SK-N-DZ (cell line): Measurements from ENCODE around the gene TDRD15. TPM values are rescaled to one million over a fixed set of nuclear protein-coding genes. Genes with fewer than 3 reads are reported as not detected.
"Not testable (repeated sequence)": the region's sequence is repeated elsewhere in the genome, so short reads cannot be mapped to it uniquely, and the experiment has no call there.

Experiments used
- DNase-seq: peaks from one replicate; pipeline ENCODE4 v3.0.0-alpha.2; 2015; ENCODE audit warnings: low spot score
- polyA plus RNA-seq, 2 experiments: library from polyadenylated mRNA; depleted of rRNA; stranded (reverse); fragments of >200 nt; gene quantifications; 2 replicates each; pipeline ENCODE4 v1.2.3, GENCODE V29; 2014

The TDRD15 gene
- polyA plus RNA-seq (2014; cell fraction: cytosol; rRNA removed) = not detected in 2 replicates
- polyA plus RNA-seq (2014; cell fraction: nucleus; rRNA removed) = not detected in 2 replicates

GRCh38 chr2:21123473-21124393, at the start of gene TDRD15:
Gene TDRD15 (plus strand): TSS chr2:21123968. CDS start chr2:21137468, 13,500 bp downstream.
- DNase-seq = no peak

GRCh38 chr2:21078296-21078695, 45.5 kb upstream of the TDRD15 start:
- no peak for DNase-seq

- DNase-seq = no peak
Measured at GRCh38 chr2:21083482-21083881, 40.3 kb upstream of the TDRD15 start.

GRCh38 chr2:21084401-21084800, 39.4 kb upstream of the TDRD15 start:
- no peak for DNase-seq

- no peak for DNase-seq
Measured at GRCh38 chr2:21092308-21092869, 31.4 kb upstream of the TDRD15 start.

- no peak for DNase-seq
Measured at GRCh38 chr2:21095178-21095577, 28.6 kb upstream of the TDRD15 start.

- no peak for DNase-seq
Measured at GRCh38 chr2:21095714-21096113, 28.1 kb upstream of the TDRD15 start.

GRCh38 chr2:21096458-21096857, 27.3 kb upstream of the TDRD15 start:
- no peak for DNase-seq

- DNase-seq = no peak
Measured at GRCh38 chr2:21097331-21097730, 26.4 kb upstream of the TDRD15 start.

GRCh38 chr2:21098294-21098693, 25.5 kb upstream of the TDRD15 start:
- no peak for DNase-seq

- no peak for DNase-seq
Measured at GRCh38 chr2:21099281-21099907, 24.4 kb upstream of the TDRD15 start.

- not testable (repeated sequence) for DNase-seq
Measured at GRCh38 chr2:21101514-21102155, 22.1 kb upstream of the TDRD15 start.

- DNase-seq = no peak
Measured at GRCh38 chr2:21102356-21102755, 21.4 kb upstream of the TDRD15 start.

- no peak for DNase-seq
Measured at GRCh38 chr2:21103274-21103891, 20.4 kb upstream of the TDRD15 start.

GRCh38 chr2:21104030-21104660, 19.6 kb upstream of the TDRD15 start:
- DNase-seq = no peak

GRCh38 chr2:21111012-21111411, 12.8 kb upstream of the TDRD15 start:
- DNase-seq = no peak

GRCh38 chr2:21117688-21118087, 6.1 kb upstream of the TDRD15 start:
- DNase-seq = no peak

- DNase-seq = peak; percentile 56
Measured at GRCh38 chr2:21118302-21118920, 5.4 kb upstream of the TDRD15 start.

GRCh38 chr2:21131861-21132260, 8.1 kb downstream of the TDRD15 start:
- no peak for DNase-seq

- DNase-seq = no peak
Measured at GRCh38 chr2:21135585-21135984, 11.8 kb downstream of the TDRD15 start.
